ENCODE results near the gene DUSP7.
"Not testable (repeated sequence)": the region's sequence is repeated elsewhere in the genome, so short reads cannot be mapped to it uniquely, and the experiment has no call there.

Gene DUSP7

DNA sequence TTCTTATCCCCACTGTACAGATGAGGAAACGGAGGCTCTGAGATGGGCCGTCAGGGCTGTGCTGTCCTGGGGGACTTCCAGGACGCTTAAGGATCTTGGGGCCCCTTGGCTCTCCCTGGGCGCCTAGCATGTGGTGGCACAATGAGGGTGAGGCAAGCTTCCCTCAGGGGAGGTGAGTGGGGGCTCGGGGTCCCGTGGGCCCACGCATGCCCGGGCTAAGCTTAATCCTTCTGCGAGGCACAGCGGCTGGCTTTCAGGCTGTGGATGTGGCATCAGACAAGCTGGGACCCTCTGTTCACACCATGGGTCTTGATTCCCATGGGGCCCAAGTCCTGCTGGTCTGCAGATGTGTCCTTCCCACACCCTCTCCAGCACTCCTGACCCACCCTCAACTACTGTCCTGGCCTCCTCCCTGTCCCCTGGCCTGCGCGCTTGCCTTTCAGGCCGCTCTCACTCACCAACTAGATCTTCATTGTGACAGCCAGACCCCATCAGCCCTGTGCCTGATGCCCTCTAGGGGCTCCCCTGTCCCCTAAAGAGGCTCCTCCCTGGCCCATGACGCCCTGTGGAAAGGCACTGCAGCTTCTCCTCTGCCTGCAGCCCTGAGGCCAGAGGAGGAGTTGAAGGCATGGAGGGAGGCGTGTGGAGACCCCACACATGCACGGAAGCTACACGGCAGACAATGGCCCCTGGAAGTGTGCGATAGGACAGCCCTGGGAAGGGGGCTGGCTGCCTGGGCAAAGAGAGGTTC, 11.3 kb downstream of the DUSP7 start:
- no peak for DNase-seq

DNA sequence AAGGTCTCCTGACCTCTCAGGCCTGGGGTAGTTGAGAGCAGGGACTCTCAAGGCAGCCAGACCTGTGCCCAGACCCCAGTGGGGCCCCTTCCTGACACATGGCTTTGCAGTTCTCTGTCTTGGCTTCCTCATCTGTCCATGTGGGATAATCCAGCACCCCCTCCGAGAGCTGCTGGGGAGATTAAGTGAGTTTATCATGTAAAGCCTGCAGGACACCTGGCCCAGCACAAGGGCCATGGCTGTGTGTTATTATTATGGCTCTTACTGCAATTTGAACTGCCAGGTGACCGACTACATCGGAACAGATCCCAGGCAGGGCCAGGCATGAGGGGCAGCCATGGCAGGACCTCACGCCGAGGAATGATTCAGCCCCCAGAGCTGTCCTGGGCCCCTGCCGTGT, 12.6 kb downstream of the DUSP7 start:
- DNase-seq: no peak

DNA sequence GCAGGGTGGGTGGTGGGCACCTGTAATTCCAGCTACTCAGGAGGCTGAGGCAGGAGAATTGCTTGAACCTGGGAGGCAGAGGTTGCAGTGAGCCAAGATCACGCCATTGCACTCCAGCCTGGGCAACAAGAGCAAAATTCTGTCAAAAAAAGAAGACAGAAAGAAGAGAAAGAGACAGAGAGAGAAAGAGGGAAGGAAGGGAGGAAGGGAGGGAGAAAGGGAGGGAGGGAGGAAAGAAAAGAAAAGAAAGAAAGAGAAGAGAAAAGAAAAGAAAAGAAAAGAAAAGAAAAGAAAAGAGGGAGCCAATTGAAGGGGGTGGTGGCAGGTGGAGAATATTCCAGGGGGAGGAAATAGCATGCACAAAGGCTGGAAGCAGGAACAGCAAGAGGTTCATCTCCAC, 13.3 kb downstream of the DUSP7 start:
- not testable (repeated sequence) for DNase-seq

DNA sequence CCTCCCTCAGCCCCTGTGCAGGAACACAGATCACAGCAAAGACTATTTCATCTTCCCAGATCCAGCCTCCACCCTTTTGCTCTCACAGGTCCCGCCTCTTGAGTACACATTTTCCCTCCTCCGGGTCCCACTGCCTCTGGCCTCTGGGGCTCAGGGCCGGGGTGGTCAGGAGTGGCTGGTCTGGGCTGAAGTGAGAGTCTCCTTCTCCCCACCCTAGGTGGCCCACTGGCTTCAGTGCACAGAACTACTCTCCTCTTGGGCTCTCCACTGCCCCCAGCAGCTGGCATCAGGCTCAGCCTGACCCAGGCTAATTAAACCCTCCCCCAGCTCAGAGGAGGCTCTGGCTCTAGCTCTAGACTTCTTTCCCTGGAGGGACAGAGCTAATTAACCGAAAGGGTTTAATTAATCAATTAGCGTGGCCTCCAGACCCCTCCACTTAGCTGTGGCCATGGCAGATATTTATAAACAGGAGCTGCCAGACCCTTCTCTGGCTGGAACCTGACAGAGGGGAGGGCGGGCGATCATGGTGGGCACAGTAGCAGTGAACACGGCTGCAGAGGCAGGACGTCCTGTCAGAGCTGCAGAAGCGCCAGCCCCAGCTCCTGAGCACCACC, 15.1 kb downstream of the DUSP7 start:
- no peak for DNase-seq

DNA sequence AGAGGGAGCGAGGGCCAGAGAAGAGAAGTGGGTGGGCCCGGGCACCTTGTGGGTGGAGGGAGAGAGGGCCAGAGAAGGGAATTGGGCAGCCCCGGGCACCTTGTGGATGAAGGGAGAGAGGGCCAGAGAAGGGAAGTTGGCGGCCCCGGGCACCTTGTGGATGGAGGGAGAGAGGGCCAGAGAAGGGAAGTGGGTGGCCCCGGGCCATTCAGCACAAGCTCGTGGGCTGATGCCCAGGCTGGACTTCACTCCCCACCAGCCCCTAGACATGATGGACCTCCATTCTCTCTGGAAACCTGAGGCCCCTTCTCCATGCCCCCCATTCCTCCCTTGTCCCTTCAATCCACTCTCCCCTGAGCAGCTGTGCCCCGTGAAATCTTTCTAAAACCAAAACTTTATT, 15.8 kb downstream of the DUSP7 start:
- no peak for DNase-seq

DNA sequence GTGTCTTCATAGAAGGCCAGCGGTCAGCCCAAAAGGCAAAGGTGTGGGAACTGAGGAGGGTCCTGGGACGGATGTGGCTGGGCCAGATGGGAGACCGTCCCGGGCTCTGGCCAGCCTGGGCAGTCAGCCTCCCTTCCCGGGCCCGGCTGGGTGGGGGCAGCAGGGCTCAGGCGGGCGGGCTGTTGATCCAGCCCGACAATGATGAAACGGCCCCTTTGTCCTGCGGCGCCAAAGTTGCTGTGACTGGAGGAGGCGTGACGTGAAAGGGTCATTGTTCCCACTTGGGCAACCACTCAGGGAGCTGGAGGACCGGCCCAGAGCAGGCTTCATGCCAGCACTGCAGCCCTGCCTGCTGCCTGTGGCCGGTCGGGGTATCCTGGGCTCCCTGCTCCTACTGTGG, 16.5 kb downstream of the DUSP7 start:
- DNase-seq: no peak

DNA sequence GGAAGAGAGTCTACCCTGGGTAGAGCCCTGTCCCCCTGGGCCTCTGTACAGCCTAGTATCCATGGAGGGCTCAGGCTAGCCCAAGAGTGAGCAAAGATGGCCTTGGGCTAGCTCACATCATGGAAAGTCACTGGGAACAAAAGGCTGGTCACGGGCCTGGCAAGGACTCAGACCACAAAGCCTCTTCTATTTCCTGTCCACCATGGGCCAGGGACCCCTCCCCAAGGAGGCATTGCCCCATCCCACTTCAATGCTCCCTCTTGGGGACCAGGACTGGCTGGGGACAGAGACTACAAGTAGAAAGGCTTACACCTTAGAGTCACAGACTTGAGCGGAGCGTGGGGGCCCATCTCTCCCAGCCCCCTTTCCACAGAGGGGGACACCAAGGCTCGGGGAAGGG, 16.9 kb downstream of the DUSP7 start:
- DNase-seq: no peak

DNA sequence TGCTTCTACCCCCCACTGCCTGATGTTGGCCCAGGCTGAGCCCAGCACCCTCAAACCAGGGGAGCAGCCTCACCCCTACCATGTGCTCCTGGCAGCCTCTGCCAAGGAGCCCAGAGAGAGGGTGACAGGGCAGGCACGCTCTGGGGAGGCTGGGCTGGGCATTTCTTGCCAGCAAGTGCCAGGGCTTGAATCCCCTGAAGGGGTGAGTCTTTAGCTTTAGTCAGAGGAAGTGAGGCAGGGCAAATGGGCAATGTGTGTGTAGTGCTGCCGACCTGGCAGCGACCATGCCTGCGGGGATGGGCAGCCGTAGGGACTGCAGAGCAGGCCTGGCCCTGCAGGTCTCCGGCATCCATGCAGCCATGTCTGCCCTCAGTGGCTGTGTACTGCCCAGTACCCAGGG, 18.1 kb downstream of the DUSP7 start:
- DNase-seq: no peak

DNA sequence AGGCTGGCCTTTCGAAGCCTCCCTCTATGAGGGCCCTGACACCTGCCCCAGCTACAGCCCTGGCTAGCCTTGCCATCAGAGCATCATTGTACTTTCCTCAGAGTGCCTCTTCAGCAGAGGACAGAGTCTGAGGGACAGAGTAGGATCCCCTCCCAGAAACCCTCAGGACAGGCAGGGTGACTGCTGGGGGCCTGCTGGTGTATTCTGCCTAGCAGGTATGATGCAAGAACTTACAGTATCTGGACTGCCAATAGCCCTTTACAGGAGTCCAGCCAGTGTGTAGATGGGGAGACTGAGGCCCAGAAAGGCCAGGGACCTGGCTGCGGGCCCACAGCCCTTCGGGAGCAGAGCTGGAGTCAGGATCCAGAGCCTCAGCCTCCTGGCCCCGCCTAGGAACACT, 19.1 kb downstream of the DUSP7 start:
- no peak for DNase-seq

DNA sequence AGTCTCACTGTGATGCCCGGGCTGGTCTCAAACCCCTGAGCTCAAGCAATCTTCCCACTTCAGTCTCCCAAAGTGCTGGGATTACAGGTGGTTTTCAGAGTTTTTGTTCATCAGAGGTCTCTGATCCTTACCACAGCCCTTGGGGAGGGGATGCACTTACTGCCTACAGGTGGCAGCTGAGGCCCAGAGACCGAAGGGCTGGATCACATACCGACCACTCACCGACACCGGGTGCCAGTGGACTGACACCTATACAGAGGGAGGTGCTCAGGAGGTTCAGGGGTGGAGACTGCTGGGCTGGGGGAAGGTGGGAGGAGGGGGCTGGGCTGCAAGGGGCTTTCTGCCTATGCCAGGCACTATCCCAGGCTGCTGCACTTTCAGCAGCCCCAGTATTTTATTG, 19.5 kb downstream of the DUSP7 start:
- DNase-seq: no peak

DNA sequence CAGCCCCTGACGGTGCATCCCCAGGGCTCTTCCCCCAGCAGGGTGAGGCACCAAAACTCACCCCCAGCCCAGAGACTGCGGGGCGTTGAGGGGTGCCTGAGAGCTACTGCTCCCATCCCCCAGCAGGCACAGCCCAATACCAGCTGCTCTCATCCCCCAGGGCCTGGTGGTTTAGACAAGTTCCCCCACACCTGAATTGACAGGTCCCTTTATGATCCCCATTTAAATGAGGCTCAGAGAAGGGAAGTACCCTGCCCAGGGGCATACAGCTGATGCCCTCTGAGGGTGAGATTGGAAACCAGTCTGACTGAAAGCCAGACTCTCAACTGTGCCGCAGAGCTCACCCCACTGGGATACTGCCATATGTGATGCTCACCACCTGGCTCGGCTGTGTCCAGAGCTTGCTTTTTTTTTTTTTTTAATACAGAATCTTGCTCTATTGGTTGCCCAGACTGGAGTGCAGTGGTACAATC, 20.1 kb downstream of the DUSP7 start:
- DNase-seq: no peak

DNA sequence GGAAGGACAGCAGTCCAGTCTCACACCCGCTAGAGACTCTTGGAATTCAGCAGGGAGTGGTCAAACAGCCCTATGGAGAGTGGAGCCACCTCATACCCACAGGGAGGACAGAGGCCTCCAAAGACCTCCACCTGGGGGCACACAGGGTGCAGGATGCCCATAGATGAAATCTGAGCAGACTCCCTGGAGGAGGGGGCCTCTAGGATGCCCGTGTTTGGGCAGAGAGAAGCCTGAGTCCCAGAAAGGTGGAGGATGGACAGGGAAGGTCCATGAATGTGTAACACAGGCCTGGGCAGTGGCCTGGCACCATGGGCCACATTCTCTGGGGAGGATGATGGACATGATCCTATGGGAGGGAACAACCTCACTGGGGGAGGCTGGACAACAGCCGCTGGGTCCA, 21.7 kb downstream of the DUSP7 start:
- DNase-seq: no peak

DNA sequence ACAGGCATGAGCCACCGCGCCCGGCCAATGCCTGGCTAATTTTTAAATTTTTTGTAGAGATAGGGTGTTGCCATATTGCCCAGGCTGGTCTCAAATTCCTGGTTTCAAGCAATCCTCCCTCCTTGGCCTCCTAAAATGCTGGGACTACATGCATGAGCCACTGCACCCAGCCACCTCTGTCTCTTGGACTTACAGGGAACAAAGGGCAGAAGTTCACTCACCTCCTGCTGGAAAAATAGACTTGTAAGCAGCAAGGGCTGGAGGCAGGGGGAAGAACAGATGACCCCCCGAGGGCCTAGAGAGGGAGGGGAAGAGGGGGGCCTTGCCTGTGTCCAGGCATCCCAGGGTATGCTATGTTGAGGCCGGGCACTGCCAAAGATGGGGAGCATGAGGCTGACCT, 22.2 kb downstream of the DUSP7 start:
- DNase-seq: no peak

DNA sequence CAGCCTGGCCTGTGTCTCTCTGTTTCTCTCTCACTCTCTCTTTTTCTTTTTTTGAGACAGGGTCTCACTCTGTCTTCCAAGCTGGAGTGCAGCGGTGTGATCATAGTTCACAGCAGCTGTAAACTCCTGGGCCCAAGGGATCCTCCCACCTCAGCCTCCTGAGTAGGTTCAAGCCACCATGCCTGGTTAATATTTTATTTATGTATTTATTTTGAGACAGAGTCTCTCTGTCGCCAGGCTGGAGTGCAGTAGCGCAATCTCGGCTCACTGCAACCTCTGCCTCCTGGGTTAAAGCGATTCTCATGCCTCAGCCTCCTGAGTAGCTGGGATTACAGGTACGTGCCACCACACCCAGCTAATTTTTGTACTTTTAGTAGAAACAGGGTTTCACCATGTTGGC, 22.6 kb downstream of the DUSP7 start:
- not testable (repeated sequence) for DNase-seq

DNA sequence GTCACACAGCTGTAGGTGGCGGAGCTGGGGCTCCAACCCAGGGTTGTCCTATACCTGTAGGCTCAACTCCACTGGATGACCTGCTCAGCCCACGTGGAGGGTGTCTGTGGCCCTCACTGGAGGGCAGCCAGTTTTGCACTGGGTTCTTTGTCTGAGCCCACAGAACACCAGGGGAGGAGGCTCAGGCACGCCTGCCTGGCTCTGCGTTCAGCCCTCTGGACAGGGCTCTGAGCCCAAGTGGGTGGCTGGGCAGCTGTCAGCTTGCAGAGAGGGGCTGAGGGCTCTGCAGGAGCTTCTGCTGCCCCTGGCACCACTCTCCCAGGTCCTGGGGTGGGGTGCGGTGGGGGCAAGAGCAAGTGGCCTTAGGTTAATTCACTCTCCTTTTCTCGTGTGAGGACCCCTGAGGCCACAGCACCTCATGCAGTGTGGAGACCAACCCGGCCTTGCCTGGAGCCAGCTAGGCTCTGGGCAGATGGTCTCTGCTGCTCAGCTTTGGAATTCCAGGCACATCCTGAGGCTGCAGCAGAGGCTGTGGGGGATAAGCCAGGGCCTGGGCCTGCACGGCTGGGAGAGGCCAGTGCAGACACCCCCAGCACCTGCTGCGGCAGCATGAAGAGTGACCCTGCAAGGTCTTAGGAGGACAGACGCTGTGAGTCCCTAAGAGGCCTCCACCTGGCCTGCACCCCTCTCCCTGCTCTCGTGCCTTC, 23.5 kb downstream of the DUSP7 start:
- no peak for DNase-seq

DNA sequence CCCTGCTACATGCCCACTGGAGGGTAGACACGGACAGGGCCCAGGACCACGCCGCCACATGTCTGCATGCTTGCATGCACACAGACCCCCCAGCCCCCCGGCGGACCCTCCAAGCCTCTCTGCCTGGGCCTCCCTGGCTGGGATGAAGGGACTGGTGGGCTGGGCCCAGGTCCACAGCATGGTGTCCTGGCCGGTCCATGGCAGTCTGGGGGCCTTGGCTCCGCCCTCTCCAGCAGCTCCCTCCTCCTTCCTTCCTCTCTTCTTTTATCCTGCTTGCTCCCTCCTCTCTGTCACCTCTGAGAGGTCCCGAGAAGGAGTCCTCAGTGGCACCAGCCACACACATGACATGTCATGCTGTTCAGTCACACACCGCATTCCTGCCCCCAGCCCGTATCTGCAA, 24.5 kb downstream of the DUSP7 start:
- DNase-seq: no peak

DNA sequence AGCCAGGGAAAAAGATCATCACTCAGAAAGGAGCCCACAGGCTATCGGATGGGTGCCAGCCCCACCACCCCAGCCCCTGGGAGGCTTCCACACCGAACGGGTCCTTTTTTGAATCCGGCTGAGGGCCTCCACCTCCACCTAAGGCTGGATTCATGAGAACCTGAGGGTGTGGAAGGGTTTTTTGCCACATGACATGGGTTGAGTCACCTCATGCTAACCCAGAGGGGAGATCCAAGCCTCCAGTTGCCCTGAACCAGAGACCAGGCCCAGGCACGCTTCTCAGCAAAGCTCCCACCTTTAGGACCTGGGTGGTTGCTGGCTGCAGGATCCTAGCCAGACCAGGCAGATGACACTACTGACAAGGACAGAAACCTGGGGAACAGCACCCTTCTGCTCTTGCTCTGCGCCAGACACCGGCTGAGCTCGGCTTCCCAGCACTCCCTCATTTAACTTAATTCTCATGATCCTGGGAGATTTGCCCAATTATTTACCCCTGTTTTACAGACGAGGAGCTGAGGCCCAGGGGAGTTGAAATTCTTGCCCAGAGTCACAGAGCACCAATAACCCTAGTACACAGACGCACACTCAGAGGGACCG, 25.6 kb downstream of the DUSP7 start:
- DNase-seq: no peak

DNA sequence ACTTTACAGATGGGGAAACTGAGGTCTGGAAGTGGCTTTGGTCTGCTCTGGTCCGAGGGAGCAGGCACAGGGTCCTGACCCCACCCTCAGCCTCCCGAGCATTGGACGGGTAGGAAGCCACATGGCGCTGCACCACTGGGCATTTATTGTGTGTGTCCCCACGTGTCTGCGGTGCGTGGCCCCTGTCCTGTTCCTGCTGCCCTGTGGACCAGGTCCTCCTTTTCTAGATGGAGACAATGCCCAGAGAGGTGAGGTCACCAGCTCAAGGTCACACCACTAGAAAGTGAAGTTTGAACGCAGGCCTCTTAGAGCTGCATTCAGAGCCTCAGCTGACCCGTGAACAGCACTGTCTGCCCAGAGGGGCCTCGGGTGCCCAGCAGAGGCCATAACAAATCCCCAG, 26.8 kb downstream of the DUSP7 start:
- no peak for DNase-seq

DNA sequence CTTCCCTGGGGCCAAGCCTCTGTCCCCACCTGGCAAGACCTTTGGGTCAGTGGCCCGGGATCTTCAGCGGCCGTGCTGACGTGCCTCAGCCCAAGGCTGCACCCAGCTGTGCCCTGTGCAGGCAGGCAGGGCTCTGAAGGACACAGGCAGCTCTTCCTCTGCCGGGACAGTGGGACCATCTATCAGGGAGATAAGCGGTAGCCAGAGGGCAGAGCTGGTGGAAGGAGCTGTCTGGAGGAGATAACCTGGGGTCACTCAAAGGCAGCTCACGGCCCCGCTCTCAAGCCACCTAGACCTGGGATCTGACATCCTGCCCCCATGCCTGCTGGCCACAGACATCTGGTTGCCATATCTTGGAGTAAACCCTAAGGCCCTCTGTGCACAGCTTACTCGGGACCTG, 27.3 kb downstream of the DUSP7 start:
- no peak for DNase-seq

DNA sequence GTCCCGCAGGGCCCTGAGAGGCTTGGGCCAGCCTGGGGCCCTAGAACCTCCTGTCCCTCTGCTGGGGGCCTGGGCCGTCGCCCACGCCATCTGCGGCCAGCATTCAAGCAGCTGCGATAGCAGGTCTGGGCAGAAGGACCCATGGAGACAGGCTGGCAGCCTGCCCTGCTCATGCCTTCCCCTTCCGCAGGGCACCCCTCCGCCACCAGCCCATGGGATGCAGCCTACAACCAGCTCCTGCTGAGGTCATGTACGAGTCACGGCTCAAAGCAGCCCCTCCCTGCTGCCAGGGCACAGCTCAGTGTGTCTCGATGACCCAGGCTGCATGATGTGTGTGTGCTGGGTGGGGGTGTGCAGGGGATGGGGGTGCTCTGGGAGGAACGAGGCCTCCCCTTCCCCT, 27.8 kb downstream of the DUSP7 start:
- no peak for DNase-seq

DNA sequence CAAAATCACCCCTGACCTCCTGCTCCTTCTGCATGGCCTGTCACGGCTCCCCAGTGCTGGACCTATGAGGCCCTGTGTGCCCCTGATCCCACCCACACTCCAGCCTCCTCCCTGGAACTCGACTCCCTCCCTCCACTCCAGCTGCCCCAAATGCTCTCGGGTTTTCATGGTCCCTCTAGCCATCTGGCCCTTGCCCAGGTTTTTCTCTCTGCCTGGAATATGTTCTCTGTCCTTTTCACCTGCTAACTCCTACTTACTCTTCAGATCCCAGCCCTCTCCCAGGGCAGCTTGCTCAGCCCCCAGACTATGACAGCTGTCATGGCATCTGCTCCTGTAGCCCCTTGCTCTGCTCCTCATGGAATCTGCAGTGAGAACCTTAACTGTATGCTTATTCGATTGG, 30.3 kb downstream of the DUSP7 start:
- DNase-seq: no peak

DNA sequence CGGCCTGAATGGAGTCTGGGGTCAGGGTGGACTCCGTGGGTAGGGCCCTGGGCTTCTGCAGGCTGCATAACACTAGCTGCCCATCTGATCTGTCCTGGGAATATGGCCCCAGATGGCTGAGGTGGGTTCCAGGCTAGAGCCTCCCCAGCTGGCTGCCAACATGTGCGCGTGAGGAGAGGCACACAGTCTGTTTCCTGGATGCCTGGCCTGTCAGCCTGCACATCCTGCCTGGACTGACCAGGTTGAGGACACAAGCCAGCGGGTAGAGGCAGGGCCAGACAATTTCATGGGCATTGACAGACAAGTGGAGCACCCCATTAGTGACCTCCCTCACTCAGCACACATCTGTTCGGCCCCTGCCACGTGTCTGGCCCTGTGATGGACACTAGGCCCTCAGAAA, 30.9 kb downstream of the DUSP7 start:
- no peak for DNase-seq

DNA sequence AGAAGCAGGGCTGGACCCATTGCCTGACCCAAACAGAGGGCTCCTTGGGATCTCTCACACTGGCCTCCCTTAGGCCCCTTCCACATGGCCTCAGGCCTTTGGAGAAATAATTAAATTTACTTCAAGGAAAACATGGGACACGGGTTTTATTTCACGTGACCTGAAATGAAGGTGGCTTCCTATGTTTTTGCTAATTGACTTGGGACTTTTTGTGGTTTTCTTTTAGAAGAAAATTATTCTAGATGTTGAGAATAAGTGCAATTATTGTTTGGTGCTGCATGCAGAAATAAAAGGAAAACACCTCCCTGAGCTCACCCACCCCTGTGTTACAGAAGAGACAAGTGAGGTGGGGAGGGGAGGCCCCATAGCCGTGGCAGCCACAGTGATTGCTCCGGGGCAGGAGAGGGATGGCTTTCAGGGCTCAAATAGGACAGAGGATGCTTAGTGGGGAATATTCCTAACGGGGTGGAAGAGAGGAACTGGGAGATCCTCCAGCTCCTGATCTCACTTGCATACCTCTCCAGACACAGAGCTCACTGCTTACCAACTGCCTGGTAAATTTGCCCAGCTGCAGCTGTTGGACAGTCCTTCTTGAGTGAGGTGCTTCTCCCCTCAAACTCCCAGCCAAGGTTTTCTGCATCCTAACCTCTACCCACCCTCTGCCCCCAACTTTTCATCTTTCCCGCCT, 31.5 kb downstream of the DUSP7 start:
- no peak for DNase-seq

Data from DMS153 (cell line).